Keratinocyte (primary cell): Measurements from ENCODE around the gene UPF1. TPM values are rescaled to one million over a fixed set of nuclear protein-coding genes. Genes with fewer than 3 reads are reported as not detected.

Experiments used
- DNase-seq: peaks from one replicate; pipeline ENCODE4 v3.0.0-alpha.2; 2011; ENCODE audit warnings: low read depth, missing footprints, low spot score
- FAIRE-seq: peaks from 2 replicates; lab custom pipeline; 2011; peaks lifted over from hg19 to GRCh38; lab: Jason Lieb, UNC
- H2AFZ ChIP-seq: 2 replicates; pipeline ENCODE4 v1.6.0; 2012; ENCODE audit warnings: low read length, control low read depth, inconsistent platforms; ENCODE audit not compliant: control insufficient read depth
- H3K27ac ChIP-seq: 2 replicates; pipeline ENCODE4 v1.5.1; 2011; ENCODE audit warnings: low read length; ENCODE audit not compliant: control insufficient read depth, insufficient read depth
- H3K27me3 ChIP-seq: 3 replicates; pipeline ENCODE4 v1.6.0; 2011; ENCODE audit warnings: low read length; ENCODE audit not compliant: control insufficient read depth, insufficient read depth; ENCODE audit errors: extremely low read depth
- H3K36me3 ChIP-seq, 2 experiments: 2 replicates in 1 of 2; 3 replicates in 1 of 2; pipeline ENCODE4 v1.5.1; 2011; ENCODE audit warnings: low read length in 2 of 2, mild to moderate bottlenecking in 1 of 2; ENCODE audit not compliant: control insufficient read depth in 2 of 2, insufficient read depth in 2 of 2; ENCODE audit errors: extremely low read depth in 1 of 2
- H3K4me1 ChIP-seq: 3 replicates; pipeline ENCODE4 v1.5.1; 2011; ENCODE audit warnings: low read length; ENCODE audit not compliant: control insufficient read depth, insufficient read depth; ENCODE audit errors: extremely low read depth
- H3K4me2 ChIP-seq: 3 replicates; pipeline ENCODE4 v1.6.0; 2011; ENCODE audit warnings: low read depth, low read length; ENCODE audit not compliant: control insufficient read depth, insufficient read depth; ENCODE audit errors: extremely low read depth
- H3K4me3 ChIP-seq, 3 experiments: fragments of 200-600 bp in 1 of 3; sonication (generic) in 1 of 3; 2 replicates in 2 of 3; 3 replicates in 1 of 3; pipeline ENCODE4 v1.5.1; 2011 to 2016; ENCODE audit warnings: low read length in 3 of 3, mild to moderate bottlenecking in 3 of 3, control low read depth in 2 of 3, inconsistent platforms in 1 of 3, low read depth in 1 of 3, mixed read lengths in 1 of 3, mixed run types in 1 of 3, moderate library complexity in 1 of 3; ENCODE audit not compliant: control insufficient read depth in 2 of 3, insufficient read depth in 2 of 3; ENCODE audit errors: extremely low read depth in 1 of 3
- H3K79me2 ChIP-seq: 2 replicates; pipeline ENCODE4 v1.6.0; 2012; ENCODE audit warnings: low read length; ENCODE audit not compliant: control insufficient read depth, insufficient read depth
- H3K9ac ChIP-seq: 3 replicates; pipeline ENCODE4 v1.6.0; 2011; ENCODE audit warnings: low read length; ENCODE audit not compliant: control insufficient read depth, insufficient read depth; ENCODE audit errors: extremely low read depth
- H3K9me1 ChIP-seq: 3 replicates; pipeline ENCODE4 v1.6.0; 2011; ENCODE audit warnings: low read length; ENCODE audit not compliant: control insufficient read depth, insufficient read depth; ENCODE audit errors: extremely low read depth
- H3K9me3 ChIP-seq: 2 replicates; pipeline ENCODE4 v1.5.1; 2012; ENCODE audit warnings: low read depth, low read length; ENCODE audit not compliant: control insufficient read depth
- H4K20me1 ChIP-seq: 3 replicates; pipeline ENCODE4 v1.6.0; 2011; ENCODE audit warnings: low read length; ENCODE audit not compliant: control insufficient read depth, insufficient read depth; ENCODE audit errors: extremely low read depth
- EZH2 ChIP-seq: IDR thresholded peaks from one replicate; pipeline ENCODE4 v1.6.1; 2012; ENCODE audit warnings: inconsistent platforms, mild to moderate bottlenecking, low read length, moderate library complexity
- dilution Hi-C: fragments of 300-500 bp; cut with MboI; formaldehyde crosslinking; loops from one replicate; pipeline ENCODE4 v1.7.0; 2020; ENCODE audit warnings: low sequenced_read_pairs; ENCODE audit not compliant: extremely low pct_ligation_motif_present
- polyA plus RNA-seq, 5 experiments: library from polyadenylated mRNA; depleted of rRNA in 3 of 5; stranded (reverse) in 3 of 5; stranded (forward) in 1 of 5; unstranded in 1 of 5; fragments of >200 nt; gene quantifications; 1 replicate in 1 of 5; 2 replicates in 3 of 5; 3 replicates in 1 of 5; pipeline versions ENCODE4 v1.2.1 to v1.2.3, GENCODE V29; 2011 to 2012; ENCODE audit warnings: missing spikeins in 2 of 5, low read depth in 1 of 5, low replicate concordance in 1 of 5
- TF ChIP-seq, protein P1 (sequence below), 3 experiments: IDR thresholded peaks in 1 of 3; conservative IDR thresholded peaks in 1 of 3; optimal IDR thresholded peaks in 1 of 3; 2 replicates in 2 of 3; 3 replicates in 1 of 3; pipeline versions ENCODE3 to v1.5.1; 2011; ENCODE audit warnings: low read length in 3 of 3, mild to moderate bottlenecking in 3 of 3, moderate library complexity in 2 of 3, control low read depth in 1 of 3, inconsistent platforms in 1 of 3; ENCODE audit not compliant: insufficient read depth in 2 of 3; ENCODE audit errors: extremely low read depth in 1 of 3

Gene UPF1
- polyA plus RNA-seq, 1 donor (not counting 4 experiments of a cell fraction or from before 2014, with no cell fraction given) = 33.7 TPM

DNA sequence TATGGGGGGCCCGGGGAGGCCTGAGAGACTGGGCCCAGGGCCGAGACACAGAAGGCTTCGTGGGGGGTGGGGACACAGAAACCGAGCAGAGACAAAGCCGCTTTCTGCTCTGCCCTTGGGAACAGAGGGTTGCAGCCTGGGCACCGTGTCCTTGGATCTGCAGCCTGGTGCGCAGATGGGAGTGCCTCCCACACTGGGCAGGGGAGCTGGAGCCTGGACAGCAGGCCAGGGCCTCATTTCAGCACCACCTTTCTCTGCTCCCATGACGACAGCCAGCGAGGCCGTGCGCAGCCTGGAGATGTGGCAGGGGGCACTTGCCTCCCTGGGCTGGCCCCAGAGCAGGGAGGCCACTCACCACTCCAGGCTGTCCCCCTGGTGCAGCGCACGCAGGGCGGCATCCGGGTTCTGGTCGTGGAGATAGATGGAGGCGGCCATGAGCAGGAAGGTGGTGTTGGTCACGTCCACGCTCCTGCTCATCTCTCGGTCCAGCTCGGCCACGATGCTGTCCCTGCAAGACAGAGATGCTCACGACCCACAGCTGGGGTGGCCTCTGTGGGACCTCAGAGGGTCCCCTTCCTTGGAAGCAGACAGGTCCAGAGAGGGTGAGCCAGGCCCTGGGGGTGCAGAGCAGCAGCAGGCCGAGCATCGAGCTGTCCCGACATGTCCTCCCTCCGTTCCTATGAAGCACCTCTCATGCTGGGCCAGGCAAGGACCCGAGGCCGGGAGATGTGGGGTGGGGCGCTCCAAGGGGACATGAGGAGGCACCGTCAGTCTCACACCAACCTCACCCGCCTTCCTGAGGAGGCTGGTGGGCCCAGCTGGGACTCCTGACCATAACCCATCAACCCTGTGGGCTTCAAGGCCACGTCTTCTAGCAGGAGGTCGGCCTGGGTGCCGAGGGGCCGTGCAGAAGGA lies 75.1 kb downstream of the UPF1 start:
- H3K4me3 ChIP-seq = no peak overlapping the region
- TF ChIP-seq EZH2 = no peak
- TF ChIP-seq, protein P1, sequence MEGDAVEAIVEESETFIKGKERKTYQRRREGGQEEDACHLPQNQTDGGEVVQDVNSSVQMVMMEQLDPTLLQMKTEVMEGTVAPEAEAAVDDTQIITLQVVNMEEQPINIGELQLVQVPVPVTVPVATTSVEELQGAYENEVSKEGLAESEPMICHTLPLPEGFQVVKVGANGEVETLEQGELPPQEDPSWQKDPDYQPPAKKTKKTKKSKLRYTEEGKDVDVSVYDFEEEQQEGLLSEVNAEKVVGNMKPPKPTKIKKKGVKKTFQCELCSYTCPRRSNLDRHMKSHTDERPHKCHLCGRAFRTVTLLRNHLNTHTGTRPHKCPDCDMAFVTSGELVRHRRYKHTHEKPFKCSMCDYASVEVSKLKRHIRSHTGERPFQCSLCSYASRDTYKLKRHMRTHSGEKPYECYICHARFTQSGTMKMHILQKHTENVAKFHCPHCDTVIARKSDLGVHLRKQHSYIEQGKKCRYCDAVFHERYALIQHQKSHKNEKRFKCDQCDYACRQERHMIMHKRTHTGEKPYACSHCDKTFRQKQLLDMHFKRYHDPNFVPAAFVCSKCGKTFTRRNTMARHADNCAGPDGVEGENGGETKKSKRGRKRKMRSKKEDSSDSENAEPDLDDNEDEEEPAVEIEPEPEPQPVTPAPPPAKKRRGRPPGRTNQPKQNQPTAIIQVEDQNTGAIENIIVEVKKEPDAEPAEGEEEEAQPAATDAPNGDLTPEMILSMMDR (optimal IDR thresholded peaks at IDR 0.05 in 1 of 3, IDR thresholded peaks at IDR 0.05 in 1 of 3, conservative IDR thresholded peaks at IDR 0.05 in 1 of 3; ENCODE audit: extremely low read depth in 1 of 3, insufficient read depth in 2 of 3, low read length in 3 of 3) = no peak
- no peaks in the 10 kb centered on the region for H3K79me2 ChIP-seq
- dilution Hi-C loops = no loop called here
- H3K27me3 ChIP-seq = no peaks in the 10 kb centered on the region
- no peaks in the 10 kb centered on the region for H3K9me3 ChIP-seq
- no peak overlapping the region for H3K4me2 ChIP-seq
- no peaks in the 10 kb centered on the region for H4K20me1 ChIP-seq
- H3K9ac ChIP-seq = no peak overlapping the region
- DNase-seq (no peak), FAIRE-seq (no peak)
- no peak overlapping the region for H3K27ac ChIP-seq
- no peaks in the 10 kb centered on the region for H3K4me1 ChIP-seq
- peaks cover 23 to 47% of the 10 kb centered on the region in 2 experiments for H3K36me3 ChIP-seq
- no peak overlapping the region for H2AFZ ChIP-seq
- no peaks in the 10 kb centered on the region for H3K9me1 ChIP-seq

DNA sequence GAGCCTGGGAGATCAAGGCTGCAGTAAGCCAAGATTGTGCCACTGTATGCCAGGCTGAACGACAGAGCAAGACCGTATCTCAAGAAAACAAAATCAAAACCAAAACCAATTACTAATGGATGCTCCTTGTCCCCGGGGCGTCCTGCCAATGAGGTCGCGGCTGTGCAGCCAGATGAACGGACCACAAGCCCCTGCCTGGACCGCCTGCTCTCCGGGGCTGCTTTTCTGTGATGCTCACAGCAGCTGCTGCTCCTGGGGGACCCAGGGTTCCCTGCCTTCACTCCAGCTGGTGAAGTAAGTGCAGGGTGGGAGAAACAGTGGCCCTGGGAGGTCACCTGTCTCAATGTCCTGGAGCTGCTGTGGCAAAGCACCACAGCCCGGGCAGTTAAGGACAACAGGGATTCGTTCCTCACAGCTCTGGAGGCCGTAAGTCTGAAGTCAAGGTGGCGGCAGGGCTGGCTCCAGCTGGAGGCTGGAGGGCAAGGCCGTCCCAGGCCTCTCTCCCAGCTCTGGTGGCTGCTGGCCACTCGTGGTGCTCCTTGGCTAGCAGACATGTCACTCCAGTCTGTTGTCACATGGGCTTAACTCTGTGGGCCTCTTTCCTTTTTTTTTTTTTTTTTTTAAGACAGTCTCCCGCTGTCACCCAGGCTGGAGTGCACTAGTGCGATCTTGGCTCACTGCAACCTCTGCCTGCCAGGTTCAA lies 77.3 kb downstream of the UPF1 start:
- H3K79me2 ChIP-seq = peaks cover 15% of the 10 kb centered on the region
- H3K4me2 ChIP-seq = no peak overlapping the region
- no peak for TF ChIP-seq EZH2
- TF ChIP-seq, protein P1 (optimal IDR thresholded peaks at IDR 0.05 in 1 of 3, IDR thresholded peaks at IDR 0.05 in 1 of 3, conservative IDR thresholded peaks at IDR 0.05 in 1 of 3; ENCODE audit: extremely low read depth in 1 of 3, insufficient read depth in 2 of 3, low read length in 3 of 3) = no peak
- no peak overlapping the region for H3K27ac ChIP-seq
- no peak overlapping the region for H3K9ac ChIP-seq
- no peaks in the 10 kb centered on the region for H3K27me3 ChIP-seq
- H3K4me1 ChIP-seq = no peaks in the 10 kb centered on the region
- FAIRE-seq (no peak), DNase-seq (no peak)
- H4K20me1 ChIP-seq = no peaks in the 10 kb centered on the region
- H3K4me3 ChIP-seq = no peak overlapping the region
- no peak overlapping the region for H2AFZ ChIP-seq
- dilution Hi-C loops = no loop called here
- no peaks in the 10 kb centered on the region for H3K9me3 ChIP-seq
- no peaks in the 10 kb centered on the region for H3K9me1 ChIP-seq
- peaks cover 39 to 45% of the 10 kb centered on the region in 2 experiments for H3K36me3 ChIP-seq
